HepG2 (cell line): ENCODE measurements around the gene PRKG1. TPM values are rescaled to one million over a fixed set of nuclear protein-coding genes. Genes with fewer than 3 reads are reported as not detected.

Experiments used
- ATAC-seq: fragments of 200-7000 bp; cut with Tn5 transposase; 3 replicates; pipeline ENCODE4 v1.9.1; 2020; ENCODE audit warnings: mild to moderate bottlenecking, moderate library complexity
- BruUV-seq: library from RNA; stranded (reverse); fragments of 400-500 nt; replicated peaks from 2 replicates; lab custom pipeline; 2021; lab: Mats Ljungman, UMichigan
- CTCF ChIA-PET: fragments of 300-600 bp; formaldehyde crosslinking; extraction: SDS; loops from one replicate; lab custom pipeline; 2021; ENCODE audit warnings: low total read pairs, inconsistent platforms, low intra/inter-chr PET ratio; lab: Yijun Ruan, JAX
- POLR2A ChIA-PET: fragments of 350-600 bp; sonication (Branson Sonifier 250); formaldehyde crosslinking; loops from one replicate; lab custom pipeline; 2020; ENCODE audit warnings: antibody characterized with exemption, inconsistent platforms; lab: Yijun Ruan, JAX
- DNase-seq: peaks from one replicate; pipeline ENCODE4 v3.0.0-alpha.2; 2015; ENCODE audit warnings: low spot score
- FAIRE-seq: peaks from 3 replicates; lab custom pipeline; 2011; peaks lifted over from hg19 to GRCh38; lab: Jason Lieb, UNC
- H2AFZ ChIP-seq: one replicate; pipeline ENCODE4 v1.6.1; 2011; ENCODE audit warnings: low read length, inconsistent platforms
- H3K27ac ChIP-seq: fragments of 300-600 bp; 3 replicates; pipeline ENCODE4 v1.8.0; 2011; ENCODE audit warnings: mixed run types, mild to moderate bottlenecking, mixed read lengths, low read length, inconsistent platforms; ENCODE audit not compliant: insufficient read depth; ENCODE audit errors: extremely low read length
- H3K27me3 ChIP-seq, 2 experiments: fragments of 200-600 bp in 1 of 2; 2 replicates in 1 of 2; 3 replicates in 1 of 2; pipeline versions ENCODE4 v1.6.0 to v1.8.0; 2011; ENCODE audit warnings: low read length in 2 of 2, mild to moderate bottlenecking in 2 of 2, moderate library complexity in 2 of 2, inconsistent platforms in 1 of 2; ENCODE audit not compliant: insufficient read depth in 2 of 2, control insufficient read depth in 1 of 2
- H3K36me3 ChIP-seq, 2 experiments: fragments of 200-600 bp in 1 of 2; replicated peaks in 1 of 2; 2 replicates in 1 of 2; 3 replicates in 1 of 2; pipeline versions ENCODE4 v1.5.1 to v1.8.0; 2011; ENCODE audit warnings: low read length in 2 of 2, inconsistent platforms in 1 of 2; ENCODE audit not compliant: insufficient read depth in 2 of 2, control insufficient read depth in 1 of 2
- H3K4me1 ChIP-seq: 2 replicates; pipeline ENCODE4 v1.5.1; 2012; ENCODE audit warnings: low read length, inconsistent platforms; ENCODE audit not compliant: insufficient read depth
- H3K4me2 ChIP-seq: 2 replicates; pipeline ENCODE4 v1.6.0; 2011; ENCODE audit warnings: low read depth, low read length, inconsistent platforms
- H3K4me3 ChIP-seq, 3 experiments: fragments of 200-600 bp in 1 of 3; sonication (generic), shearing (Covaris generic) in 1 of 3; replicated peaks in 1 of 3; 2 replicates each; pipeline ENCODE4 v1.5.1; 2011 to 2016; ENCODE audit warnings: low read length in 3 of 3, inconsistent platforms in 2 of 3, low read depth in 2 of 3, mild to moderate bottlenecking in 2 of 3, control low read depth in 1 of 3, mixed read lengths in 1 of 3; ENCODE audit not compliant: insufficient read depth in 1 of 3
- H3K79me2 ChIP-seq: one replicate; pipeline ENCODE4 v1.6.1; 2011; ENCODE audit warnings: low read length, inconsistent platforms; ENCODE audit not compliant: insufficient read depth
- H3K9ac ChIP-seq: 2 replicates; pipeline ENCODE4 v1.6.0; 2011; ENCODE audit warnings: mild to moderate bottlenecking, low read depth, low read length, inconsistent platforms; ENCODE audit not compliant: insufficient read depth
- H3K9me3 ChIP-seq: 2 replicates; pipeline ENCODE4 v1.5.1; 2012; ENCODE audit warnings: mild to moderate bottlenecking, low read length
- H4K20me1 ChIP-seq: 2 replicates; pipeline ENCODE4 v1.6.0; 2011; ENCODE audit warnings: inconsistent platforms, mild to moderate bottlenecking, low read length, moderate library complexity; ENCODE audit not compliant: insufficient read depth
- ARHGAP35 ChIP-seq: sonication (generic); formaldehyde crosslinking; IDR thresholded peaks from 2 replicates; pipeline ENCODE4 v1.9.0; 2022; ENCODE audit warnings: mild to moderate bottlenecking, inconsistent platforms, moderate library complexity, missing genetic modification reagents, borderline replicate concordance
- MAF1 ChIP-seq: sonication (generic); formaldehyde crosslinking; IDR thresholded peaks from 2 replicates; pipeline ENCODE4 v1.5.0; 2020; ENCODE audit warnings: missing genetic modification reagents, borderline replicate concordance
- POLR2G ChIP-seq: fragments of 200-400 bp; formaldehyde crosslinking; IDR thresholded peaks from 2 replicates; pipeline ENCODE4 v1.6.1; 2018; ENCODE audit warnings: mild to moderate bottlenecking, low read depth, low read length, moderate library complexity
- RBM39 ChIP-seq: fragments of 200-400 bp; formaldehyde crosslinking; IDR thresholded peaks from one replicate; pipeline ENCODE4 v1.6.1; 2018; ENCODE audit warnings: antibody characterized with exemption, mild to moderate bottlenecking, low read depth, low read length; ENCODE audit not compliant: poor library complexity, severe bottlenecking
- SRY ChIP-seq: sonication (generic); formaldehyde crosslinking; IDR thresholded peaks from 2 replicates; pipeline ENCODE4 v1.8.0; 2022; ENCODE audit warnings: mild to moderate bottlenecking, missing genetic modification reagents
- TEF ChIP-seq: sonication (generic); formaldehyde crosslinking; IDR thresholded peaks from 2 replicates; pipeline ENCODE4 v1.5.0; 2020; ENCODE audit warnings: missing genetic modification reagents
- ZNF143 ChIP-seq: sonication (generic); formaldehyde crosslinking; IDR thresholded peaks from 2 replicates; pipeline ENCODE4 v1.4.0; 2020; ENCODE audit warnings: missing genetic modification reagents
- ZNF383 ChIP-seq: sonication (generic); formaldehyde crosslinking; IDR thresholded peaks from 2 replicates; pipeline ENCODE4 v1.4.0; 2020; ENCODE audit warnings: missing genetic modification reagents, mild to moderate bottlenecking, borderline replicate concordance
- ZNF460 ChIP-seq: sonication (generic); formaldehyde crosslinking; IDR thresholded peaks from 2 replicates; pipeline ENCODE4 v1.5.1; 2020; ENCODE audit warnings: missing genetic modification reagents, mild to moderate bottlenecking, borderline replicate concordance
- ZNF572 ChIP-seq: sonication (generic); formaldehyde crosslinking; IDR thresholded peaks from 2 replicates; pipeline ENCODE4 v1.5.1; 2020; ENCODE audit warnings: mild to moderate bottlenecking, missing genetic modification reagents
- ZNF577 ChIP-seq: sonication (generic); formaldehyde crosslinking; IDR thresholded peaks from 2 replicates; pipeline ENCODE4 v1.4.0; 2020; ENCODE audit warnings: mild to moderate bottlenecking, low read depth, missing genetic modification reagents, borderline replicate concordance
- ZNF580 ChIP-seq: IDR thresholded peaks from 2 replicates; pipeline ENCODE4 v1.6.1; 2016; ENCODE audit warnings: low read depth, borderline replicate concordance
- ZNF589 ChIP-seq: sonication (generic); formaldehyde crosslinking; conservative IDR thresholded peaks from 2 replicates; pipeline ENCODE4 v1.8.0; 2022; ENCODE audit warnings: mild to moderate bottlenecking, moderate library complexity, missing genetic modification reagents
- WGBS: methylation state at CpG from one replicate; pipeline ENCODE4 v1.1.6; 2017; ENCODE audit warnings: low lambda C conversion rate; 5-methylcytosine and 5-hydroxymethylcytosine counted together
- in situ Hi-C: cut with HindIII; loops from 2 replicates; pipeline ENCODE4 v1.10.0; 2017; ENCODE audit warnings: low pct_unique_long_range_greater_than_20kb; ENCODE audit not compliant: extremely low pct_ligation_motif_present
- intact Hi-C: fragments of 100-400 bp; cut with micrococcal nuclease; formaldehyde crosslinking; loops from one replicate; pipeline ENCODE4 v1.10.0; 2022; ENCODE audit not compliant: unreplicated experiment
- polyA plus RNA-seq, 8 experiments: library from polyadenylated mRNA; depleted of rRNA in 3 of 8; stranded (reverse) in 7 of 8; unstranded in 1 of 8; fragments of >200 nt; fragmentation: Illumina TruSeq in 4 of 8; extraction: Trizol in 4 of 8; gene quantifications; 2 replicates each; pipeline versions ENCODE4 v1.2.1 to v1.2.3, GENCODE V29; 2011 to 2016; ENCODE audit warnings: low read depth in 4 of 8, missing spikeins in 1 of 8, mixed read lengths in 1 of 8; ENCODE audit not compliant: insufficient read depth in 1 of 8
- total RNA-seq, 5 experiments: library from RNA; depleted of rRNA; stranded (reverse); fragments of >200 nt; fragmentation: Illumina TruSeq; extraction: Trizol; gene quantifications; 2 replicates each; pipeline ENCODE4 v1.2.3, GENCODE V29; 2016; ENCODE audit warnings: low read depth in 1 of 5

Gene PRKG1
- total and polyA plus RNA-seq, 2 of the 13 experiments (the other 11 are each of a cell fraction or from before 2014, with no cell fraction given), result 0.01 TPM; not detected in 1

GRCh38 chr10:52208365-52208764 is 1134.1 kb downstream of the PRKG1 start:
- Histone ChIP-seq H3K9me3 (no peaks in the 10 kb centered on the region), H3K79me2 (no peaks in the 10 kb centered on the region), H3K4me2 (no peak overlapping the region), H2AFZ (no peak overlapping the region), H3K9ac (no peak overlapping the region), H3K4me1 (peaks cover 16% of the 10 kb centered on the region), H3K27me3 (no peaks in the 10 kb centered on the region), H4K20me1 (no peaks in the 10 kb centered on the region), H3K36me3 (no peaks in the 10 kb centered on the region), H3K4me3 (no peak overlapping the region), H3K27ac (no peak overlapping the region)
- intact Hi-C loops, result no loop called here
- no peak for ATAC-seq
- TF ChIP-seq MAF1 (CRISPR knock-in tag) (no peak), ARHGAP35 (CRISPR knock-in tag) (no peak), SRY (CRISPR knock-in tag) (no peak)
- no peak for FAIRE-seq
- CTCF ChIA-PET, result no interaction called here
- in situ Hi-C loops, result loop anchor here (25.0 kb wide), 2 partner anchors 821 to 1196 kb away; no protein-coding TSS in a partner anchor
- POLR2A ChIA-PET, result no interaction called here
- no peak for DNase-seq
- BruUV-seq, result no TSS peak
- 53% methylated on average over 2 of the region's 2 CpGs for WGBS

- Histone ChIP-seq H3K4me3 (no peak overlapping the region), H2AFZ (no peak overlapping the region), H3K9ac (no peak overlapping the region), H3K4me1 (peaks cover 19% of the 10 kb centered on the region), H3K27ac (no peak overlapping the region), H3K27me3 (no peaks in the 10 kb centered on the region), H3K4me2 (no peak overlapping the region), H4K20me1 (no peaks in the 10 kb centered on the region), H3K36me3 (no peaks in the 10 kb centered on the region), H3K9me3 (no peaks in the 10 kb centered on the region), H3K79me2 (no peaks in the 10 kb centered on the region)
- intact Hi-C loops (no loop called here), in situ Hi-C loops (loop anchor here (25.0 kb wide), 2 partner anchors 823 to 1198 kb away; no protein-coding TSS in a partner anchor)
- FAIRE-seq (no peak), ATAC-seq (no peak), DNase-seq (no peak)
- BruUV-seq, result no TSS peak
- WGBS, result 24% methylated on average over 6 of the region's 6 CpGs
- ChIA-PET CTCF (no interaction called here), POLR2A (no interaction called here)
- TF ChIP-seq ZNF580 (CRISPR knock-in tag) (no peak), RBM39 (no peak), ZNF577 (CRISPR knock-in tag) (no peak), ZNF143 (no peak), ZNF572 (CRISPR knock-in tag) (no peak), ZNF383 (CRISPR knock-in tag) (no peak), ZNF589 (CRISPR knock-in tag) (no peak), POLR2G (no peak), TEF (CRISPR knock-in tag) (no peak), ZNF460 (CRISPR knock-in tag) (no peak)
These were observed 1135.9 kb downstream of the PRKG1 start for GRCh38 chr10:52210161-52210560.
